ENCODE measurements around the gene ARG2.

ARG2 gene

DNA sequence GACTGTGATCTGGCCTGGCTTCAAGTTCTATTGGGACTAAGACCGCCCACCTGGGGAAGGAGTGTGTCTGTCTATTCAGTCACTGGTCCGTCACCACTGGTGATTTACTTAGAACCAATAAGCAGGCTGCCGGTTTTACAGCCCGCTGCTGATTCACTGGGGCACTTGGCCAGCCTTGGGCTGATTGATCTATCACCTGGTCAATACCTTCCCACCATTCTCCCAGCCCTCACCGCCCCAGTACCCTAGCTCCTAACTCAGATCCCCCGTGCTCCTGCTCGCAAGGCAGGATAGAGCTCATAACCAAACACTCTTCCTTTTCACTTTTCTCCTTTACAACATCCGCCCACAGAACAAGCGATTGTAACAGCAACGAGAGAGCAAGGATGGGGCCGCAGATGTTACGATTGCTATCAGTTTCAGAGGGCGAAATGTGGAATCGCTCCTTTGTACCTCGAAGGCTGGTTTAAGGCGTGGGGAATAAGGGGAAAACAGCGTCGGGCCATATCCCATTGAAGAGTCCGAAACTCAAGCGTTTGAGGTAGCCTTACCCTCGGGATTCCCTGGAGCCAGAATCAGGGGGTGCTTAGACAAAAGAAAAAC is 75.2 kb downstream of the ARG2 start:
- DNase-seq, result peak; percentile 30

DNA sequence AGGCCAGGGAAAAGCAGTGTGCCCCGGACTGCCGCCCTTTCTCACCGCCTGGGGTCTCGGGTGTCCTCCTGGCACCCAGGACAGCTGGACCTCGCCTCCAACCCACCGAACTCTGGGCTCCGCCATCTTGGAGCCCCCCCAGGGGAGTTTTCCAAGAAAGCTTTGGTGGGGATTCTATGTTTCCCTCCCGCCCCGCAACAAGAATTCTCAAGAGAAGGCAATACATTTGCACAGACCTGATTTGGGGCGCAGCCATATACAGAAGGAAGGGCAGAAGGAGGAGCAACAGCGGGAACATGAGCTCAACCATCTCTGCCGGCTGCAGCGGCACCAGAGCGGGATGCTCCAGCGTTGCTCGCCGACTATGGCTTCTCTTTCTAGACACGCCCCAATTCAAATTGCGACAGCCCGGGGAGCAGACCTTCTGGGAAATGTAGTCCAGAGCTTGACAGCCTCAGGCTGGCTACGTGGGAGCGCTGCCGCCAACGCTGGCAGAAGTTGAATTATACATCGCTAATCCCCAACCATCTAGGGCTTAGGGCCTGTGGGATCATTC is 75.8 kb downstream of the ARG2 start, which contains the start of gene RDH11:
Gene RDH11, minus strand, starts transcription at position 371 of the 556 bp plus-strand sequence. Its CDS starts 61 bp downstream, at position 310.
- peak; percentile 31 for DNase-seq

DNA sequence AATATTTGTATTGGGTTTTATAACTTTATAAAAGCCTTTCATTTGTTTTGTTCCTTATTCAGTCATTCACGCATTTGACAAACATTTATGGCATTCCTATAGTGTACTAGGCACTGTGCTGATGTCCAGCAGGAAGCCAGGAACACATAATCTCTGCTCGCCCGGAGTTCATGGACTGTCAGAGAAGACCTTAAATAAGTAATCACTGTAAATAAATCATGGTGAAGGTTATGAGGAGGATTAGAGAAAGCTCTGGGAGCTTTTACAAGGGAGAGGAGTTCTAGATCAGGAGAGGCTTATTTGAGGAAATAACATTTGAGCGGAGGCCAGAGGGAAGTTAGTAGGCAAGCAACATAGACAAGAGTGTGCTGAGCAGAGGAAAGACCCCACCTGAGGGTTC is 77.3 kb downstream of the ARG2 start:
- no peak for DNase-seq

DNA sequence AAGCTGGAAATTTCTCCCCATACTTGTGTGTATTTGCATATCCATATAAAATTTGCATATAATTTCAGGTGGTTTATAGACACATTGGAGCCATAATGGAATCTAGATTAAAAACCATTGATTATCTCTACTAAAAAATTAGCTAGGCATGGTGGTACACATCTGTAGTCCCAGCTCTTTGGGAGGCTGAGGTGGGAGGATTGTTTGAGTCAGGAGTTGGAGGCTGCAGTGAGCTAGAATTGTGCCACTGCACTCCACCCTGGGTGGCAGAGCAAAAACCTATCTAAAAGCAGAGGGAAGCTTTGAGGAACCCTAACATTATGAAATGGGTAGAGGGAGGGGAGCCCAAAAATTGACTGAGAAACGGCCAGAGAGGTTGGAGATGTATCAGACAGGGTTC is 78.5 kb downstream of the ARG2 start:
- no peak for DNase-seq
